ENCODE measurements around the gene BCR.
"Not testable (repeated sequence)": the region's sequence is repeated elsewhere in the genome, so short reads cannot be mapped to it uniquely, and the experiment has no call there.

GRCh38 chr22:23318316-23318715 is 138.0 kb downstream of the BCR start:
- TF ChIP-seq YY1 (IDR thresholded peaks at IDR 0.05; ENCODE audit: insufficient read depth, insufficient read length); ZNF274 (IDR thresholded peaks at IDR 0.05; ENCODE audit: low read depth, low read length): not testable (repeated sequence)

Data from NT2/D1 (cell line).